AG04450 (cell line): ENCODE data around the gene MB21D2. TPM values are rescaled to one million over a fixed set of nuclear protein-coding genes. Genes with fewer than 3 reads are reported as not detected.

Experiments
- CTCF ChIA-PET: fragments of 300-600, 350-600 bp; formaldehyde crosslinking; extraction: SDS; loops from one replicate; lab custom pipeline; 2022; ENCODE audit warnings: antibody characterized with exemption, inconsistent platforms; lab: Charles Lee
- POLR2A ChIA-PET: fragments of 350-600 bp; formaldehyde crosslinking; extraction: SDS; loops from one replicate; lab custom pipeline; 2021; ENCODE audit warnings: antibody characterized with exemption, inconsistent platforms; lab: Yijun Ruan, JAX
- DNase-seq: peaks from one replicate; pipeline ENCODE4 v3.0.0-alpha.2; 2011; ENCODE audit warnings: low read depth, low spot score
- H3K27ac ChIP-seq: one replicate; pipeline ENCODE4 v1.5.1; 2012; ENCODE audit warnings: low read depth, low read length, control low read depth
- H3K27me3 ChIP-seq: one replicate; pipeline ENCODE4 v1.6.0; 2012; ENCODE audit warnings: low read length; ENCODE audit not compliant: control insufficient read depth, insufficient read depth
- H3K4me3 ChIP-seq: 2 replicates; pipeline ENCODE4 v1.5.1; 2011; ENCODE audit warnings: mild to moderate bottlenecking, low read depth, low read length, control low read depth
- H3K9me3 ChIP-seq: 2 replicates; pipeline ENCODE4 v1.5.1; 2012; ENCODE audit warnings: low read length; ENCODE audit not compliant: control insufficient read depth, insufficient read depth
- CTCF ChIP-seq: IDR thresholded peaks from 2 replicates; pipeline ENCODE4 v1.5.1; 2011; ENCODE audit warnings: low read depth, low read length, control low read depth, inconsistent platforms
- polyA plus RNA-seq: library from polyadenylated mRNA; depleted of rRNA; stranded (reverse); fragments of >200 nt; gene quantifications from 2 replicates; pipeline ENCODE4 v1.2.3, GENCODE V29; 2011

MB21D2 gene
- polyA plus RNA-seq, 1 experiment, result 14.6 TPM

DNA sequence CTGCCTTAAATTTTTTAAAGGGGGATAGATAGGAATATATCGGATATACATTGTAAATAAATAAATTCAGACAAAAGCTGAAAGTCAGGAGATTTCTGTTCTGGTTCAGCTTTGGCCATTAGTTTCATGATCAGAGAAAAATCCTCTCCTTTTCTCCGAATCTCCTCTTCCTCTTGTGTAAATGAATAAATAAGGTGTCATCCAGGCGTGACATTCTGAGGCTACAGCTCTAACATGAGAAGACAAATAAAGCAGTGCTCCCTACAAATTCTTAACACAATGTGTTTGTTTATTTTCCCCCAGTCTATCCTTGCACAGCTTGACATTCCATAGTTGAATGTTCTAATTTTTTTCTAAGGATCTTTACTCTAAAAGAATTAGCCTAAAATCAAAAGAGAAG, 9.4 kb upstream of the MB21D2 start:
- no peak overlapping the region for H3K4me3 ChIP-seq
- POLR2A ChIA-PET, result no interaction called here
- no peaks in the 10 kb centered on the region for H3K27me3 ChIP-seq
- CTCF ChIA-PET, result interaction anchor here (0.8 to 1.6 kb wide), 2 partner anchors 114 kb away, joined by 5 to 6 read pairs; no protein-coding TSS in a partner anchor
- H3K9me3 ChIP-seq, result no peaks in the 10 kb centered on the region
- DNase-seq, result no peak
- no peak for TF ChIP-seq CTCF
- no peak overlapping the region for H3K27ac ChIP-seq

DNA sequence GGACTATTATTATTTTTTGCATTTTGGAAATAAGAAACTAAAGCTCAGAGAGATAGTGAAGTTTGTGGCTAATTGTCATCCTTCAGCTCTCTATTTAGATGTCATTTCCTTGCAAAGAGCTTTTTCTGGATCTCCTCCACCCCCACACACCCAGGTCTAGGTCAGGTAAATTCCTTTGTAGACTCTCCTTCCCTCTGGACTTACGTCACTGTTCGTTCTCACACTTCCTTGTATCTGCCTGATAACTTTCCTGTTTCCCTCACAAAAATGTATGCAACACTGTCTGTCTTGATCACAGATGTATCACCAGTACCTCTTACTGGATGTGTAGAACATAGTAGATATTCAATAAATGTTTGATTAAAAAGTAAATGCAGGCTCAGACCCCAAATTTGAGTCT, 6.1 kb upstream of the MB21D2 start:
- no peak for DNase-seq
- no peak overlapping the region for H3K27ac ChIP-seq
- no peaks in the 10 kb centered on the region for H3K27me3 ChIP-seq
- no peak for TF ChIP-seq CTCF
- POLR2A ChIA-PET, result no interaction called here
- CTCF ChIA-PET, result interaction anchor here (0.6 to 2.0 kb wide), 5 partner anchors 8 to 118 kb away, joined by 3 to 7 read pairs (median 3); no protein-coding TSS in a partner anchor
- no peaks in the 10 kb centered on the region for H3K9me3 ChIP-seq
- no peak overlapping the region for H3K4me3 ChIP-seq

GRCh38 chr3:192921793-192922192, 4.1 kb upstream of the MB21D2 start:
- no peak for TF ChIP-seq CTCF
- H3K27ac ChIP-seq, result no peak overlapping the region
- POLR2A ChIA-PET, result no interaction called here
- H3K9me3 ChIP-seq, result no peaks in the 10 kb centered on the region; the same call in 1 of the 2 replicates
- no peak overlapping the region for H3K4me3 ChIP-seq
- no peaks in the 10 kb centered on the region for H3K27me3 ChIP-seq
- CTCF ChIA-PET, result interaction anchor here (0.6 to 1.8 kb wide), 3 partner anchors 105 to 109 kb away, joined by 4 to 6 read pairs (median 4); no protein-coding TSS in a partner anchor
- no peak for DNase-seq

- Histone ChIP-seq H3K4me3 (no peak overlapping the region), H3K9me3 (no peaks in the 10 kb centered on the region; the same call in 1 of the 2 replicates), H3K27ac (no peak overlapping the region), H3K27me3 (no peaks in the 10 kb centered on the region)
- ChIA-PET CTCF (no interaction called here), POLR2A (interaction anchor here (0.6 kb wide), 1 partner anchor 21 kb away, joined by 3 read pairs; no protein-coding TSS in a partner anchor)
- no peak for TF ChIP-seq CTCF
- no peak for DNase-seq
These were observed 2.8 kb upstream of the MB21D2 start for GRCh38 chr3:192920411-192920810.

DNA sequence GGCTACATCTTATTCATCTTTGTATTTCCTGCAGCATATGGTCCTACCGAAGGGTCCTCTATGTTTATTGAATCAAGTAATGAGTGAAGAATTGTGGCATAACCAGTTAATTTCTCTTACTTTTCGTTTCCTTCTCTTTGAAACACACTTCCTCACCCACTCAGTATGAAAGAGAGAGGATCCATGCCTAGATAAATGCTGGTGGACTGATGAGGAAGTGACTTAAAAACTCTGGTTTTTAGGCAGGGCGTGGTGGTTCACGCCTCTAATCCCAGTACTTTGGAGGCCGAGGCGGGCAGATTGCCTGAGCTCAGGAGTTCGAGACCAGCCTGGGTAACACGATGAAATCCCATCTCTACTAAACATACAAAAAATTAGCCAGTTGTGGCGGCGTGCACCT, 2.2 kb upstream of the MB21D2 start:
- Histone ChIP-seq H3K27ac (no peak overlapping the region), H3K27me3 (no peaks in the 10 kb centered on the region), H3K9me3 (no peaks in the 10 kb centered on the region; the same call in 1 of the 2 replicates), H3K4me3 (no peak overlapping the region)
- TF ChIP-seq CTCF, result no peak
- CTCF ChIA-PET, result no interaction called here
- POLR2A ChIA-PET, result interaction anchor here (0.6 kb wide), 1 partner anchor 22 kb away, joined by 3 read pairs; no protein-coding TSS in a partner anchor
- no peak for DNase-seq
